Right ventricle myocardium inferior (tissue), 1 donor: ENCODE results near the gene CKMT2. TPM values are rescaled to one million over a fixed set of nuclear protein-coding genes. Genes with fewer than 3 reads are reported as not detected.

Experiments
- total RNA-seq: library from RNA; stranded (reverse); fragmentation: NEBNext Ultra II Directional; extraction: Animal tissue kit (Norgen Biotek cat#: 25700); gene quantifications from one replicate; pipeline ENCODE4 v1.2.1, GENCODE V29; 2021
- donor health status: DM: no; HTN: yes; CAD: no; lungs with severe emphysema.

The CKMT2 gene
- total RNA-seq, 1 donor from 2014 or later, result 1,804 TPM

Other genes starting within 250 kb of the CKMT2 start
- gene ZCCHC9, start 68.3 kb downstream of the CKMT2 start, total RNA-seq, result 10.8 TPM
- not detected for gene ACOT12, start 160.8 kb downstream of the CKMT2 start, total RNA-seq